22Rv1 (cell line): ENCODE measurements around the gene PNKP.

Experiments used
- H3K27ac ChIP-seq: fragments of 450-650 bp; 2 replicates; pipeline ENCODE4 v1.5.1; 2017
- CTCF ChIP-seq: fragments of 450-650 bp; IDR thresholded peaks from 2 replicates; pipeline ENCODE4 v1.5.1; 2017; ENCODE audit warnings: mild to moderate bottlenecking
- ZFX ChIP-seq: fragments of 450-650 bp; IDR thresholded peaks from 2 replicates; pipeline ENCODE4 v1.6.1; 2017; ENCODE audit warnings: antibody characterized with exemption, borderline replicate concordance

Gene PNKP

GRCh38 chr19:49894879-49895565 lies 27.6 kb upstream of the PNKP start:
- no peak overlapping the region for H3K27ac ChIP-seq
- no peak for TF ChIP-seq ZFX
- no peak for TF ChIP-seq CTCF

DNA sequence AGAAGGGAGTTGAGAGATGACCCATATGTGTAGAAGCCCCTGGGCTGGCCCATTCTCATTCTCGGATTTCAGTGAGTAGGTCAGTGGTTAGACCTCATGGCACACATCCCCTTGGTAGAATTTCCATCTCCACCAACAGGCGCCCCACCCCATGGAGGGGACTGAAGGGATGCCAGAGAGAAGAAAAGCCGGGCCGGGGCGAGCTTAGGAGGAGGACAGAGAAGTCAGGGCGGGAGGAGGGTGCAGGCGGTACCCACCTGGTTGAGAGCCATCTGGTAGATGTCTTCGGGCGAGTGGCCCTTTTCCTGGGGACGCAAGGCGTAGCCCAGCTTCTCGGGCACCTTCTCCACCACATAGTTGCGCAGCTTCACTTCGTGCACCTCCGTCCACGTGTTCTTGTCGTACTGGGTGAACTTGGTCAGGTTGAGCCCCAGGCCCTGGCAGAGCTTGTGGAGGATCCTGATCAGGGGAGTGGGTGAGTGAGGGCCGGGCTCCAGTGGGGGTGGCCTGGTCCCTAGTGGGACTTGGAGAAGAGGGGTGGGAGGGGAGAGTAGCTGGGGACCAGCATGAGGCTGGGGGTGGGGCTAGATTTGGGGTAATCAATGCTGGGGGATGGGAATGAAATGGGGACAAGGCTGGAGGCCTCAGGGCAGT lies 26.8 kb upstream of the PNKP start:
- H3K27ac ChIP-seq, result no peak overlapping the region
- TF ChIP-seq CTCF (no peak), ZFX (no peak)

DNA sequence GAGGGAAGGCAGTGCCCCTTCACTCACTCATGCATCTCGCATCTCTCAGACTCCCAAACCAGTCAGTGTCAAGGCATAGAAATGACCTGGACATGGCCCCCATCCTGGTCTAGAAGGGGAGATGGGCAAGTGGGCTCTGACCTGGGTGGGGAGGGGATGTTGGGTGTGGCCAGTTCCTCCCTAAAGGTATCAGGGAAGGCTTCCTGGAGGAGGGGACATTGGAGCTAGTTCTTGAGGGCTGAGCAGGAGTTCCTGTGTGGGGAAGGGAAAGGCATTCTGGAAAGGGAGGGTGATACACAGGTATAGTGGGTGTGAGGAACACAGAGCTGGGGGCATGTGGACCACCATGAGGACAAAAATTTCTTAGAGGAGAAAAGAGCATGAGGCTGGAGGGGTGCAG lies 25.3 kb upstream of the PNKP start:
- no peak overlapping the region for H3K27ac ChIP-seq
- TF ChIP-seq CTCF (no peak), ZFX (no peak)

- TF ChIP-seq CTCF (no peak), ZFX (no peak)
- no peak overlapping the region for H3K27ac ChIP-seq
Measured at GRCh38 chr19:49891393-49891792, 24.0 kb upstream of the PNKP start.

- TF ChIP-seq ZFX (no peak), CTCF (peak; percentile 78)
- peak overlapping the region; percentile 89 for H3K27ac ChIP-seq
Measured at GRCh38 chr19:49890349-49891311, 23.3 kb upstream of the PNKP start.

- peak overlapping the region; percentile 89 for H3K27ac ChIP-seq
- TF ChIP-seq CTCF, result peak; percentile 97
- TF ChIP-seq ZFX, result no peak
Measured at GRCh38 chr19:49889687-49890348, 22.4 kb upstream of the PNKP start.
